ENCODE measurements around the gene CEP70. TPM values are rescaled to one million over a fixed set of nuclear protein-coding genes. Genes with fewer than 3 reads are reported as not detected.
"Not testable (repeated sequence)": the region's sequence is repeated elsewhere in the genome, so short reads cannot be mapped to it uniquely, and the experiment has no call there.

The CEP70 gene
- polyA plus RNA-seq, 1 donor (not counting 4 experiments of a cell fraction or from before 2014, with no cell fraction given), result 11.4 TPM

DNA sequence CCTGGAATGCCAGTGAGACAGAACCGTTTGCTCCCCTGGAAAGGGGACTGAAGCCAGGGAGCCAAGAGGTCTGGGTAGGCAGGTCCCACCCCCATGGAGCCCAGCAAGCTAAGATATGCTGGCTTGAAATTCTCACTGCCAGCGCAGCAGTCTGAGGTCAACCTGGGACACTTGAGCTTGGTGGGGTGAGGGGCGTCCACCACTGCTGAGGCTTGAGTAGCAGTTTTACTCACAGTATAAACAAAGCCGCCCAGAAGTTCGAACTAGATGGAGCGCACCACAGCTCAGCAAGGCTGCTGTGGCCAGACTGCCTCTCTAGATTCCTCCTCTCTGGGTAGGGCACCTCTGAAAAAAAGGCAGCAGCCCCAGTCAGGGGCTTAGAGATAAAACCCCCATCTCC, 33.6 kb downstream of the CEP70 start:
- Histone ChIP-seq H3K4me3 (ENCODE audit: control insufficient read depth in 2 of 3, extremely low read depth in 1 of 3, insufficient read depth in 2 of 3, low read depth in 1 of 3, low read length in 3 of 3) (no peak overlapping the region), H3K9me3 (ENCODE audit: control insufficient read depth, low read depth, low read length) (no peaks in the 10 kb centered on the region), H3K9ac (ENCODE audit: control insufficient read depth, extremely low read depth, insufficient read depth, low read length) (no peak overlapping the region), H3K27me3 (ENCODE audit: control insufficient read depth, extremely low read depth, insufficient read depth, low read length) (no peaks in the 10 kb centered on the region), H4K20me1 (ENCODE audit: control insufficient read depth, extremely low read depth, insufficient read depth, low read length) (no peaks in the 10 kb centered on the region), H3K36me3 (ENCODE audit: control insufficient read depth in 2 of 2, extremely low read depth in 1 of 2, insufficient read depth in 2 of 2, low read length in 2 of 2) (no peaks in the 10 kb centered on the region), H3K9me1 (ENCODE audit: control insufficient read depth, extremely low read depth, insufficient read depth, low read length) (no peaks in the 10 kb centered on the region), H2AFZ (ENCODE audit: control insufficient read depth, low read length) (no peak overlapping the region), H3K4me2 (ENCODE audit: control insufficient read depth, extremely low read depth, insufficient read depth, low read depth, low read length) (no peak overlapping the region), H3K4me1 (ENCODE audit: control insufficient read depth, extremely low read depth, insufficient read depth, low read length) (no peaks in the 10 kb centered on the region), H3K27ac (ENCODE audit: control insufficient read depth, insufficient read depth, low read length) (no peak overlapping the region), H3K79me2 (ENCODE audit: control insufficient read depth, insufficient read depth, low read length) (no peaks in the 10 kb centered on the region)
- DNase-seq (ENCODE audit: low read depth, low spot score) (no peak), FAIRE-seq (no peak)
- no peak for TF ChIP-seq CTCF (optimal IDR thresholded peaks at IDR 0.05 in 1 of 3, IDR thresholded peaks at IDR 0.05 in 1 of 3, conservative IDR thresholded peaks at IDR 0.05 in 1 of 3; ENCODE audit: extremely low read depth in 1 of 3, insufficient read depth in 2 of 3, low read length in 3 of 3)
- TF ChIP-seq EZH2 (IDR thresholded peaks at IDR 0.05; ENCODE audit: low read length), result no peak
- dilution Hi-C loops (cut with MboI; ENCODE audit: extremely low pct_ligation_motif_present, low sequenced_read_pairs), result no loop called here

DNA sequence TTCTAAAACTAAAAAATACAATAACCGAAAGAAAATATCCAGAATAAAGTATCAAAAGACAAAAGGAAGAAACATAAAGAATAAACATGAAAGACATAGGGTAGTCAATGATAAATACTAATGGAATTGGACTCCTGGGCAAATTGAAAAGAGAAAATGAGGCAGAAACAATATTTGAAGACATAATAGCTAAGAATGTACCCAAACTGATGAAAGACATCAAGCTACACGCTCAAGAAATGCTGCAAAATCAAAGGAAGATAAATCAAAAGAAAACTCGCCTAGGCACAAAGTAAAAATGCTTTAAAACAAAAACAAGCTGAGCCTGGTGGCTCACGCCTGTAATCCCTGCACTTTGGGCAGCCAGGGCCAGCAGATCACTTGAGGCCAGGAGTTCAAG, 34.9 kb downstream of the CEP70 start:
- H3K36me3 ChIP-seq (ENCODE audit: control insufficient read depth in 2 of 2, extremely low read depth in 1 of 2, insufficient read depth in 2 of 2, low read length in 2 of 2), result no peaks in the 10 kb centered on the region
- FAIRE-seq (no peak), DNase-seq (ENCODE audit: low read depth, low spot score) (no peak)
- no peak for TF ChIP-seq EZH2 (IDR thresholded peaks at IDR 0.05; ENCODE audit: low read length)
- no peak for TF ChIP-seq CTCF (optimal IDR thresholded peaks at IDR 0.05 in 1 of 3, IDR thresholded peaks at IDR 0.05 in 1 of 3, conservative IDR thresholded peaks at IDR 0.05 in 1 of 3; ENCODE audit: extremely low read depth in 1 of 3, insufficient read depth in 2 of 3, low read length in 3 of 3)
- H3K4me3 ChIP-seq (ENCODE audit: control insufficient read depth in 2 of 3, extremely low read depth in 1 of 3, insufficient read depth in 2 of 3, low read depth in 1 of 3, low read length in 3 of 3), result no peak overlapping the region
- H2AFZ ChIP-seq (ENCODE audit: control insufficient read depth, low read length), result no peak overlapping the region
- no peaks in the 10 kb centered on the region for H4K20me1 ChIP-seq (ENCODE audit: control insufficient read depth, extremely low read depth, insufficient read depth, low read length)
- H3K79me2 ChIP-seq (ENCODE audit: control insufficient read depth, insufficient read depth, low read length), result no peaks in the 10 kb centered on the region
- H3K4me2 ChIP-seq (ENCODE audit: control insufficient read depth, extremely low read depth, insufficient read depth, low read depth, low read length), result no peak overlapping the region
- no peak overlapping the region for H3K27ac ChIP-seq (ENCODE audit: control insufficient read depth, insufficient read depth, low read length)
- H3K9me3 ChIP-seq (ENCODE audit: control insufficient read depth, low read depth, low read length), result no peaks in the 10 kb centered on the region
- dilution Hi-C loops (cut with MboI; ENCODE audit: extremely low pct_ligation_motif_present, low sequenced_read_pairs), result no loop called here
- H3K9me1 ChIP-seq (ENCODE audit: control insufficient read depth, extremely low read depth, insufficient read depth, low read length), result no peaks in the 10 kb centered on the region
- H3K9ac ChIP-seq (ENCODE audit: control insufficient read depth, extremely low read depth, insufficient read depth, low read length), result no peak overlapping the region
- H3K4me1 ChIP-seq (ENCODE audit: control insufficient read depth, extremely low read depth, insufficient read depth, low read length), result no peaks in the 10 kb centered on the region
- H3K27me3 ChIP-seq (ENCODE audit: control insufficient read depth, extremely low read depth, insufficient read depth, low read length), result no peaks in the 10 kb centered on the region

GRCh38 chr3:138554775-138555174, 39.3 kb downstream of the CEP70 start:
- H3K9ac ChIP-seq (ENCODE audit: control insufficient read depth, extremely low read depth, insufficient read depth, low read length); H3K27me3 ChIP-seq (ENCODE audit: control insufficient read depth, extremely low read depth, insufficient read depth, low read length); DNase-seq (ENCODE audit: low read depth, low spot score); H3K9me3 ChIP-seq (ENCODE audit: control insufficient read depth, low read depth, low read length); H3K4me2 ChIP-seq (ENCODE audit: control insufficient read depth, extremely low read depth, insufficient read depth, low read depth, low read length); H2AFZ ChIP-seq (ENCODE audit: control insufficient read depth, low read length); H3K27ac ChIP-seq (ENCODE audit: control insufficient read depth, insufficient read depth, low read length); H3K4me3 ChIP-seq (ENCODE audit: control insufficient read depth in 2 of 3, extremely low read depth in 1 of 3, insufficient read depth in 2 of 3, low read depth in 1 of 3, low read length in 3 of 3); H3K36me3 ChIP-seq (ENCODE audit: control insufficient read depth in 2 of 2, extremely low read depth in 1 of 2, insufficient read depth in 2 of 2, low read length in 2 of 2); FAIRE-seq; H4K20me1 ChIP-seq (ENCODE audit: control insufficient read depth, extremely low read depth, insufficient read depth, low read length); H3K79me2 ChIP-seq (ENCODE audit: control insufficient read depth, insufficient read depth, low read length); H3K9me1 ChIP-seq (ENCODE audit: control insufficient read depth, extremely low read depth, insufficient read depth, low read length); dilution Hi-C loops (cut with MboI; ENCODE audit: extremely low pct_ligation_motif_present, low sequenced_read_pairs); H3K4me1 ChIP-seq (ENCODE audit: control insufficient read depth, extremely low read depth, insufficient read depth, low read length): not testable (repeated sequence)

DNA sequence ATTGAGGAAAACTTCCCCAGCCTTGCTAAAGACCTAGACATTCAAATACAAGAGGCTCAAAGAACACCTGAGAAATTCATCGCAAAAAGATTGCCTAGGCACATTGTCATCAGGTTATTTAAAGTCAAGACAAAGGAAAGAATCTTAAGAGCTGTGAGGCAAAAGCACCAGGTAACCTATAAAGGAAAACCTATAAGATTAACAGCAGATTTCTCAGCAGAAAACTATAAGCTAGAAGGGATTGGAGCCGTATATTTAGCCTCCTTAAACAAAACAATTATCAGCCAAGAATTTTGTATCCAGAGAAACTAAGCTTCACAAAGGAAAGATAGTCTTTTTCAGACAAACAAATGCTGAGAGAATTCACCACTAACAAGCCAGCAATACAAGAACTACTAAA, 43.1 kb downstream of the CEP70 start:
- H3K9ac ChIP-seq (ENCODE audit: control insufficient read depth, extremely low read depth, insufficient read depth, low read length); FAIRE-seq; H3K9me1 ChIP-seq (ENCODE audit: control insufficient read depth, extremely low read depth, insufficient read depth, low read length); DNase-seq (ENCODE audit: low read depth, low spot score); H3K36me3 ChIP-seq (ENCODE audit: control insufficient read depth in 2 of 2, extremely low read depth in 1 of 2, insufficient read depth in 2 of 2, low read length in 2 of 2); H2AFZ ChIP-seq (ENCODE audit: control insufficient read depth, low read length); H3K27ac ChIP-seq (ENCODE audit: control insufficient read depth, insufficient read depth, low read length); H3K9me3 ChIP-seq (ENCODE audit: control insufficient read depth, low read depth, low read length); H3K4me3 ChIP-seq (ENCODE audit: control insufficient read depth in 2 of 3, extremely low read depth in 1 of 3, insufficient read depth in 2 of 3, low read depth in 1 of 3, low read length in 3 of 3); H4K20me1 ChIP-seq (ENCODE audit: control insufficient read depth, extremely low read depth, insufficient read depth, low read length); H3K79me2 ChIP-seq (ENCODE audit: control insufficient read depth, insufficient read depth, low read length); H3K4me2 ChIP-seq (ENCODE audit: control insufficient read depth, extremely low read depth, insufficient read depth, low read depth, low read length); dilution Hi-C loops (cut with MboI; ENCODE audit: extremely low pct_ligation_motif_present, low sequenced_read_pairs); H3K27me3 ChIP-seq (ENCODE audit: control insufficient read depth, extremely low read depth, insufficient read depth, low read length); H3K4me1 ChIP-seq (ENCODE audit: control insufficient read depth, extremely low read depth, insufficient read depth, low read length): not testable (repeated sequence)
